Effector memory CD8-positive, alpha-beta T cell (primary cell): ENCODE results near the gene CNN3.

Source experiments
- ATAC-seq: fragments of 150-1000 bp; cut with Tn5 transposase; replicated peaks from 2 replicates; pipeline ENCODE4 v1.10.0; 2021; ENCODE audit warnings: mild to moderate bottlenecking, moderate library complexity
- DNase-seq, 3 experiments: peaks; one replicate each; pipeline ENCODE4 v3.0.0; 2021
- H3K27ac Mint-ChIP-seq, 2 donors: one replicate each; pipeline ENCODE4 v1.8.0; 2022; ENCODE audit warnings: mild to moderate bottlenecking in 2 of 2, mixed read lengths in 2 of 2, moderate library complexity in 2 of 2
- H3K27me3 Mint-ChIP-seq, 2 donors: one replicate each; pipeline ENCODE4 v1.8.0; 2022; ENCODE audit warnings: mixed read lengths in 2 of 2
- H3K36me3 Mint-ChIP-seq: one replicate; pipeline ENCODE4 v1.8.0; 2022; ENCODE audit warnings: mild to moderate bottlenecking, moderate library complexity, mixed read lengths; ENCODE audit not compliant: insufficient read depth
- H3K4me1 Mint-ChIP-seq, 2 donors: one replicate each; pipeline ENCODE4 v1.8.0; 2022; ENCODE audit warnings: low read depth in 2 of 2, mixed read lengths in 2 of 2
- H3K4me3 Mint-ChIP-seq, 2 donors: one replicate each; pipeline ENCODE4 v1.8.0; 2022; ENCODE audit warnings: mild to moderate bottlenecking in 2 of 2, mixed read lengths in 2 of 2, moderate library complexity in 2 of 2
- H3K9me3 Mint-ChIP-seq, 2 donors: one replicate each; pipeline ENCODE4 v1.8.0; 2022; ENCODE audit warnings: mixed read lengths in 2 of 2

CNN3 gene

GRCh38 chr1:94863297-94863911 is 63.5 kb downstream of the CNN3 start:
- H3K27ac Mint-ChIP-seq = no peak overlapping the region
- no peak overlapping the region for H3K4me3 Mint-ChIP-seq
- no peaks in the 10 kb centered on the region for H3K9me3 Mint-ChIP-seq
- no peak for DNase-seq
- no peaks in the 10 kb centered on the region for H3K4me1 Mint-ChIP-seq
- no peaks in the 10 kb centered on the region for H3K36me3 Mint-ChIP-seq
- H3K27me3 Mint-ChIP-seq = peaks cover 6 to 12% of the 10 kb centered on the region in 2 donors
- ATAC-seq = no peak

- Mint-ChIP-seq H3K36me3 (no peaks in the 10 kb centered on the region), H3K27ac (no peak overlapping the region)
- no peak for ATAC-seq
Measured at GRCh38 chr1:94862718-94863117, 64.2 kb downstream of the CNN3 start.

GRCh38 chr1:94859174-94859573 is 67.7 kb downstream of the CNN3 start:
- Mint-ChIP-seq H3K27me3 (peaks cover 6 to 14% of the 10 kb centered on the region in 2 donors), H3K36me3 (no peaks in the 10 kb centered on the region), H3K4me1 (no peaks in the 10 kb centered on the region), H3K9me3 (no peaks in the 10 kb centered on the region), H3K4me3 (no peak overlapping the region), H3K27ac (no peak overlapping the region)
- ATAC-seq = no peak
- DNase-seq = no peak

More at GRCh38 chr1:94862718-94863117, 64.2 kb downstream of the CNN3 start:
- Mint-ChIP-seq H3K4me3 (no peak overlapping the region), H3K27me3 (peaks cover 6 to 14% of the 10 kb centered on the region in 2 donors), H3K4me1 (no peaks in the 10 kb centered on the region), H3K9me3 (no peaks in the 10 kb centered on the region)
- DNase-seq = no peak

GRCh38 chr1:94858276-94858675 is 68.6 kb downstream of the CNN3 start:
- Mint-ChIP-seq H3K4me3 (no peak overlapping the region), H3K27ac (no peak overlapping the region), H3K9me3 (no peaks in the 10 kb centered on the region), H3K27me3 (peaks cover 6 to 14% of the 10 kb centered on the region in 2 donors), H3K4me1 (no peaks in the 10 kb centered on the region), H3K36me3 (no peaks in the 10 kb centered on the region)
- ATAC-seq = no peak
- DNase-seq = no peak

- DNase-seq (no peak), ATAC-seq (no peak)
- no peaks in the 10 kb centered on the region for H3K9me3 Mint-ChIP-seq
- no peak overlapping the region for H3K27ac Mint-ChIP-seq
- peaks cover 6 to 14% of the 10 kb centered on the region in 2 donors for H3K27me3 Mint-ChIP-seq
- H3K36me3 Mint-ChIP-seq = no peaks in the 10 kb centered on the region
- H3K4me3 Mint-ChIP-seq = no peak overlapping the region
- H3K4me1 Mint-ChIP-seq = no peaks in the 10 kb centered on the region
Measured at GRCh38 chr1:94856868-94857267, 70.0 kb downstream of the CNN3 start.

GRCh38 chr1:94856004-94856403 is 70.9 kb downstream of the CNN3 start:
- Mint-ChIP-seq H3K9me3 (no peaks in the 10 kb centered on the region), H3K27me3 (peaks cover 6 to 14% of the 10 kb centered on the region in 2 donors), H3K27ac (no peak overlapping the region), H3K4me3 (no peak overlapping the region), H3K4me1 (no peaks in the 10 kb centered on the region), H3K36me3 (no peaks in the 10 kb centered on the region)
- no peak for DNase-seq
- ATAC-seq = no peak

- H3K4me3 Mint-ChIP-seq = no peak overlapping the region
- peaks cover 6 to 14% of the 10 kb centered on the region in 2 donors for H3K27me3 Mint-ChIP-seq
- no peak for ATAC-seq
- no peaks in the 10 kb centered on the region for H3K4me1 Mint-ChIP-seq
- no peak for DNase-seq
- H3K9me3 Mint-ChIP-seq = no peaks in the 10 kb centered on the region
- no peak overlapping the region for H3K27ac Mint-ChIP-seq
- no peaks in the 10 kb centered on the region for H3K36me3 Mint-ChIP-seq
Measured at GRCh38 chr1:94855307-94855700, 71.6 kb downstream of the CNN3 start.

- H3K9me3 Mint-ChIP-seq = no peaks in the 10 kb centered on the region
- peak; percentile 97 for ATAC-seq
- H3K4me3 Mint-ChIP-seq = no peak overlapping the region
- DNase-seq = peak; percentile 63 to 66 (median 66)
- H3K27me3 Mint-ChIP-seq = peaks cover 6 to 14% of the 10 kb centered on the region in 2 donors
- H3K36me3 Mint-ChIP-seq = no peaks in the 10 kb centered on the region
- no peaks in the 10 kb centered on the region for H3K4me1 Mint-ChIP-seq
- H3K27ac Mint-ChIP-seq = no peak overlapping the region
Measured at GRCh38 chr1:94854458-94855306, 72.2 kb downstream of the CNN3 start.

DNA sequence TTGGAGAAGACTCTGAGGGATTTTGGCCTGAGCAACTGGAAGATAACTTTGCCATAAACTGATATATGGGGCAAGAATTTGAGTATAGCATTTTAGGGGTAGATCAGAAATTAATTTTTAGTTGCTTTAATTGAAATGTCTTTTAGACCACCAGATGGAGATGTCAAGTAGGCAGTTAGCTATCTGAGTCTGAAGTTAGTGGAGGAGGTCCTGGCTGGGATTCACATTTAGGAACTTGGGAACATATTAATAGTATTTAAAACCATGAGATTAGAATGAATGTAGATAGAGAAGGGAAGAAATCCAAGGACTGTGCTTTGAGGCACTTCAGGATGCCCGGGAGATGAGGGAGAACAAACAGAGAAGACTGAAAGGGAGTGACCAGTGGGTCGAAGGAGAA is 74.1 kb downstream of the CNN3 start:
- Mint-ChIP-seq H3K36me3 (no peaks in the 10 kb centered on the region), H3K27ac (no peak overlapping the region), H3K27me3 (peaks cover 0 to 9% of the 10 kb centered on the region in 2 donors), H3K9me3 (no peaks in the 10 kb centered on the region), H3K4me1 (no peaks in the 10 kb centered on the region), H3K4me3 (no peak overlapping the region)
- no peak for DNase-seq
- no peak for ATAC-seq

GRCh38 chr1:94851571-94851970 is 75.3 kb downstream of the CNN3 start:
- H3K36me3 Mint-ChIP-seq = no peaks in the 10 kb centered on the region
- no peaks in the 10 kb centered on the region for H3K4me1 Mint-ChIP-seq
- H3K27me3 Mint-ChIP-seq = peaks cover 0 to 9% of the 10 kb centered on the region in 2 donors
- no peak overlapping the region for H3K4me3 Mint-ChIP-seq
- DNase-seq (no peak), ATAC-seq (no peak)
- H3K27ac Mint-ChIP-seq = no peak overlapping the region
- H3K9me3 Mint-ChIP-seq = no peaks in the 10 kb centered on the region
